ENCODE measurements around the gene LRP2. TPM values are rescaled to one million over a fixed set of nuclear protein-coding genes. Genes with fewer than 3 reads are reported as not detected.

The LRP2 gene
- polyA plus RNA-seq, 1 donor (not counting 4 experiments of a cell fraction or from before 2014, with no cell fraction given) = not detected

DNA sequence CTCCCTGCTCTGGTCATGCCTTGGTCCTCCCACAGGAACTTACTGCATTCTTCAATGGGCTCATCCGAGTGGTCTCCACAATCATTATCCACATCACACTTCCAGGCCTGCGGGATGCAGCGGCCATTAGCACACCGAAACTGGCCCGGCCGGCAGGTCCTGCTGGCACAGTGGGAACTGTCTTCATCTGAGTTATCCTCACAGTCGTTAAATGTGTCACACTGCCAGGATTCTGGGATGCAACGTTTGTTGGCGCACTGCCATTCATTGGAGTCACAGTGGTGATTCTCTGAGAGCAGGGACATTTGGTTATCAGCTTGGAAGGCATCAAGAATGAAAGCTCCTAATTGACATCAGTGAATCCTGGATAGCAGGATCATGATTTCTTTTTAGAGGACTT lies 188.5 kb downstream of the LRP2 start:
- Histone ChIP-seq H3K4me2 (ENCODE audit: control insufficient read depth, extremely low read depth, insufficient read depth, low read depth, low read length) (no peak overlapping the region), H3K36me3 (ENCODE audit: control insufficient read depth in 2 of 2, extremely low read depth in 1 of 2, insufficient read depth in 2 of 2, low read length in 2 of 2) (no peaks in the 10 kb centered on the region), H3K79me2 (ENCODE audit: control insufficient read depth, insufficient read depth, low read length) (no peaks in the 10 kb centered on the region), H3K4me1 (ENCODE audit: control insufficient read depth, extremely low read depth, insufficient read depth, low read length) (no peaks in the 10 kb centered on the region), H3K9me1 (ENCODE audit: control insufficient read depth, extremely low read depth, insufficient read depth, low read length) (no peaks in the 10 kb centered on the region), H2AFZ (ENCODE audit: control insufficient read depth, low read length) (no peak overlapping the region), H3K9me3 (ENCODE audit: control insufficient read depth, low read depth, low read length) (no peaks in the 10 kb centered on the region), H4K20me1 (ENCODE audit: control insufficient read depth, extremely low read depth, insufficient read depth, low read length) (no peaks in the 10 kb centered on the region), H3K9ac (ENCODE audit: control insufficient read depth, extremely low read depth, insufficient read depth, low read length) (no peak overlapping the region), H3K27ac (ENCODE audit: control insufficient read depth, insufficient read depth, low read length) (no peak overlapping the region), H3K4me3 (ENCODE audit: control insufficient read depth in 2 of 3, extremely low read depth in 1 of 3, insufficient read depth in 2 of 3, low read depth in 1 of 3, low read length in 3 of 3) (no peak overlapping the region), H3K27me3 (ENCODE audit: control insufficient read depth, extremely low read depth, insufficient read depth, low read length) (no peaks in the 10 kb centered on the region)
- TF ChIP-seq EZH2 (IDR thresholded peaks at IDR 0.05; ENCODE audit: low read length) (no peak), CTCF (optimal IDR thresholded peaks at IDR 0.05 in 1 of 3, IDR thresholded peaks at IDR 0.05 in 1 of 3, conservative IDR thresholded peaks at IDR 0.05 in 1 of 3; ENCODE audit: extremely low read depth in 1 of 3, insufficient read depth in 2 of 3, low read length in 3 of 3) (no peak)
- dilution Hi-C loops (cut with MboI; ENCODE audit: extremely low pct_ligation_motif_present, low sequenced_read_pairs) = no loop called here
- DNase-seq (ENCODE audit: low read depth, low spot score) (no peak), FAIRE-seq (no peak)

DNA sequence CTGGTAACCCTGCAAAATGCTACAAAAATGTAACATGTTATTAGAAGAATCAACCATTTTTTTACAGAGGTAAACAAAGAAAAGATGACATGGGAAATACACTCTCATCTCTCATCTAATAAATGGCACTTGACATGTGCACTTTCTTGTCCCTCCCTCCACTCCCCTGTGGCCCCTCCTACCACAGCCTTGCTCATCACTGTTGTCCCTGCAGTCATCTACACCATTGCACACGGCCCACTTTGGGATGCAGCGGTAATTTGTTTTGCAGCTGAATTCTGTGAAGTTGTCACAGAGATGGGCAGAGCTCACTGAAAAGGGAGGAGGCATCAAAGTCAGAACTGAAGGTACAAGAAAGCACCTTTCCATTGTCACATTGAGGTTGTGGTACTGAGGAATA lies 189.4 kb downstream of the LRP2 start:
- Histone ChIP-seq H3K4me3 (ENCODE audit: control insufficient read depth in 2 of 3, extremely low read depth in 1 of 3, insufficient read depth in 2 of 3, low read depth in 1 of 3, low read length in 3 of 3) (no peak overlapping the region), H4K20me1 (ENCODE audit: control insufficient read depth, extremely low read depth, insufficient read depth, low read length) (no peaks in the 10 kb centered on the region), H3K36me3 (ENCODE audit: control insufficient read depth in 2 of 2, extremely low read depth in 1 of 2, insufficient read depth in 2 of 2, low read length in 2 of 2) (no peaks in the 10 kb centered on the region), H3K27ac (ENCODE audit: control insufficient read depth, insufficient read depth, low read length) (no peak overlapping the region), H3K9me3 (ENCODE audit: control insufficient read depth, low read depth, low read length) (no peaks in the 10 kb centered on the region), H3K27me3 (ENCODE audit: control insufficient read depth, extremely low read depth, insufficient read depth, low read length) (no peaks in the 10 kb centered on the region), H3K79me2 (ENCODE audit: control insufficient read depth, insufficient read depth, low read length) (no peaks in the 10 kb centered on the region), H3K4me2 (ENCODE audit: control insufficient read depth, extremely low read depth, insufficient read depth, low read depth, low read length) (no peak overlapping the region), H3K9ac (ENCODE audit: control insufficient read depth, extremely low read depth, insufficient read depth, low read length) (no peak overlapping the region), H3K4me1 (ENCODE audit: control insufficient read depth, extremely low read depth, insufficient read depth, low read length) (no peaks in the 10 kb centered on the region), H3K9me1 (ENCODE audit: control insufficient read depth, extremely low read depth, insufficient read depth, low read length) (no peaks in the 10 kb centered on the region), H2AFZ (ENCODE audit: control insufficient read depth, low read length) (no peak overlapping the region)
- FAIRE-seq (no peak), DNase-seq (ENCODE audit: low read depth, low spot score) (no peak)
- TF ChIP-seq EZH2 (IDR thresholded peaks at IDR 0.05; ENCODE audit: low read length) = no peak
- TF ChIP-seq CTCF (optimal IDR thresholded peaks at IDR 0.05 in 1 of 3, IDR thresholded peaks at IDR 0.05 in 1 of 3, conservative IDR thresholded peaks at IDR 0.05 in 1 of 3; ENCODE audit: extremely low read depth in 1 of 3, insufficient read depth in 2 of 3, low read length in 3 of 3) = no peak
- dilution Hi-C loops (cut with MboI; ENCODE audit: extremely low pct_ligation_motif_present, low sequenced_read_pairs) = no loop called here

Measured in keratinocyte (primary cell).